SIG-M5 treated with dmso at 0.1 percent for 504 hours (cell line): ENCODE measurements around the gene DDX28.
"Not testable (repeated sequence)": the region's sequence is repeated elsewhere in the genome, so short reads cannot be mapped to it uniquely, and the experiment has no call there.

Experiments used
- DNase-seq: peaks from one replicate; lab custom pipeline; 2025; ENCODE audit not compliant: unreplicated experiment; lab: John Stamatoyannopoulos, UW

Gene DDX28

DNA sequence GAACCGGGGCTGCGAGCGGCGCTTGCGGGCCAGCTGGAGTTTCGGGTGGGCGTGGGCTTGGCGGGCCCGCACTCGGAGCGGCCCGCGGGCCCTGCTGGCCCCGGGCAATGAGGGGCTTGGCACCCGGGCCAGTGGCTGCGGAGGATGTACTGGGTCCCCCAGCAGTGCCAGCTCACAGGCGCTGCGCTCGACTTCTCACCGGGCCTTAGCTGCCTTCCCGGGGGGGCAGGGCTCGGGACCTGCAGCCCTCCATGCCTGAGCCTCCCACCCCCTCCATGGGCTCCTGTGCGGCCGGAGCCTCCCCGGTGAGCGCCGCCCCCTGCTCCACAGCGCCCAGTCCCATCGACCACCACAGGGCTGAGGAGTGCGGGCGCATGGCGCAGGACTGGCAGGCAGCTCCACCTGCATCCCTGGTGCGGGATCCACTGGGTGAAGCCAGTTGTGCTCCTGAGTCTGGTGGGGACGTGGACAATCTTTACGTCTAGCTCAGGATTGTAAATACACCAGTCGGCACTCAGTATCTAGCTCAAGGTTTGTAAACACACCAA is 24.7 kb downstream of the DDX28 start:
- not testable (repeated sequence) for DNase-seq

DNA sequence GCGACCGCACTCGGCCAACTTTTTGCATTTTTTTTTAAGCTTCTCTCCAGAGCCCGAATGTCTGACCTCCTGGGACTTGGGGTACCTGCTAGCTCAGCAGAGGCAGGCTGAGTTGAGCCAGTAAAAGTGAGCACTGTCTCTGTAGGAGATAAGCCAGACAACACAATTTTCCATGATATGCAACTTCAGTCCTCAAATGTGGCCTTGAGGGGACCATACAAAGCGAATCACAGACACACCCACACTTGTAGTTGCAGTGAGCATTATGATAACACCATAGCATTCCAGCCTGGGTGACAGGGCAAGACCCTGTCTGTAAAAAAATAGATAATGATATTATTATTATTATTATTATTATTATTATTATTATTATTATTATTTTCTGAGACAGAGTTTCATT is 26.4 kb downstream of the DDX28 start:
- no peak for DNase-seq

DNA sequence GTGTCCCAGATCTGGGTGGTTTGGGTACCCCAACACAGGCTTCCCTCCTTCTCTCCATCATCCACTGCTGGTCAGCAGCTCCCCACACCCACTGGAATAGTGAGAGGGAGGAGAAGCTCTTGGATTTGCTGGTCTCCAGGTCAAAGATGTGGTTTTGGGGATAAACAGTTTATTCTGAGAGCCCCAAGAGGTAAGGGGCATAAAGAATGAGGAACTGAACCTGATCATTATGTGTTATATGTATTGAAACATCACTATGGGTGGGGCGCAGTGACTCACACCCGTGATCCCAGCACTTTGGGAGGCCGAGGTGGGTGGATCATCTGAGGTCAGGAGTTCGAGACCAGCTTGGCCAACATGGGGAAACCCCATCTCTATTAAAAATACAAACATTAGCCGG is 27.6 kb downstream of the DDX28 start:
- DNase-seq, result peak; percentile 72

DNA sequence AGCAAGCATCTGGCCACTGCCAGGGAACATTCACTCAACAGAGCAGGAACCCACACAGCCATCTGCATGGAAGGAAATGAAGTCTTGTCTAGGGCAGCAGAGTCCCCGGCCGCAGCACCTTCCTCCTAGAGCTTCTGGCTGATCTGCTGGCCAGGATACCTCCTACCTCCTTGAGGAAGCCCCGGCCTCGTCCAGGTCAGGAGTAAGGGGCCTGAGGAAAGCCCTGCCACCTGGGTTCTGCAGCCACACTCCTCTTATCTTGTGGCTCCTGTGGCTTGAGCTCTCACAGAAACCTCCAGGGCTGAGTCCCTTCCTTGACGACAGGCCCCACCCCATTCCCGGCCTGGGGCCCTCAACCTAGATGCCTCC is 29.0 kb downstream of the DDX28 start:
- not testable (repeated sequence) for DNase-seq

DNA sequence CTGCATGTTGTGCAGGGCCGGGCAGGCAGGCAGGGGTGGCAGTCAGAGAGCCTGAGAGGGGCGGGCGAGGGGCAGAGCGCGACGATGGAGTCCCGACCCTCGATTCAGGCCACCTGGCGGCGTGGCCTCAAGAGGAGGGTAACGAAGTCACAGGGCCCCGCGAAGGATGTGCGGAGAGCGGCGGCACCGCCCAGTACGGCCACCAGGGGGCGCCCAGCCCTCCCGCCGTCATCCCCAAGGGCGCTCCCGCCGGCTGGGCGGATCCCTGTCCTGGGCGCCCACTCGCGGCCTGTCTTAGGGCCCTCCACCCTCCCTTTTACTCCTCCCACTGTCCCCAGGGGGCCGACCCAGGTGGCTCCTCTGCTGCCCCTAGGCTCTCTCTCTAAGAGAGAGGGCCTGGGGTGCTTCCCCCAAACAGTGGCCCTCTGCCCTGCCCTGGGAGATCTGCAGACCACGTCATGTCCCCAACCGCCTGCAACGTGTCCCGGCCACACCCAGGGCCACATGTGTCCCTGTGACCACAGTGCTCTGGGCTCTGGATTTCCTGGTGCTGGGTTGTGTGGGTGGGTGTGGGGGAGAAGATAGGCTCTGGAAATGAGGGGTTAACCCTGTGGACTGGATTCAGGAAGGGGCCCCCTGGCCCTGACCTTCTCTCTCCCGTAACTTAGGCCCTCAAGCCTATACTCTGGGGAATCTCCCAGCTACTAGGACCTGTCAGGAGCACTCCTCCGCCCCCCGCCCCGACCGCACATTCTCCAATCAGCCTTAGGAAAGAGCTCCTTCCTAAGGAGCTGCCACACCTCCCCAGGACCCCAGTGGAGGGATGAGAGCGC is 29.6 kb downstream of the DDX28 start:
- peak; percentile 56 for DNase-seq

DNA sequence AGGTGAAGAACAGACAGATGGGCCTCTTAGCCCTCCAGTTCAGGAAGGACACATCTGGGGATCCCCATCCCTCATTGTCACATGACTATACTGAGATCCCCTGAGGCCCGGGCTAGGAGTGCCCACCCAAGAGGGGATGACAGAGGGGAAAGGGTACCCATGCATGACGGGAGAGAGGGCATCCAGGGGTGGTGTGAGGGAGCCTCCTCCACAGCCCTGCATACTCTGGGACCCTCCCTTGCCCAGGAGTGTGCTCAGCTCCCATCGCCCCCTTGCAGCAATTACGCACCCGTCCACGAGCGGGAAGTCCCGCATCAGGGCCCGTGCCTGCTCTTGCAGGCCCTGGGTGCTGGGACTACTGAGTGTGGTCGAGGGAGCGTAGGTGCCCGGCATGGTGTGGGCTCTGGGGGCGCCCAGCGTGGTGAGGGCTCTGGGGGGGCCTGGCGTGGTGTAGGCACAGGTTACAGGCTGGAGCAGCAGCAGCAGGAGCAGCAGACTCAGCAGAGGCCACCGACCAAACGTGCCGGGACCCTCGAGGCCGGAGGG is 30.3 kb downstream of the DDX28 start:
- DNase-seq, result no peak

DNA sequence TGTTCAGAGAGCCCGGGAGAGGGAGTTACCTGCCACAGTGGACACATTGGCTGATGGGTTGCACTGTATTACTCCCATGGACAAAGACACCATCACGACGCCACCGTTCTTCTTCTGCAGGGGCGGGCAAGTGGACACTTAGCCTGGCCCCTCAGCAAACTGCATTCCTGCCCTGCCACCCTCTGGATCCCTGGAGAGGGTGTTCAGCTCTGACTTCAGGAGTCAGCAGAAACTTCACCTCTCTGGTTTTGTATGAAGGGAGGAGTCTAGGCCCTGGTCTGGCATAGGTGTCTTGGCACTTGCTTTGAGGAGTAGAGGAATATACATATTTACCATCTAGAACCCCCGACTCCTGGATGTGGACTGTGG is 33.0 kb downstream of the DDX28 start:
- DNase-seq, result no peak

DNA sequence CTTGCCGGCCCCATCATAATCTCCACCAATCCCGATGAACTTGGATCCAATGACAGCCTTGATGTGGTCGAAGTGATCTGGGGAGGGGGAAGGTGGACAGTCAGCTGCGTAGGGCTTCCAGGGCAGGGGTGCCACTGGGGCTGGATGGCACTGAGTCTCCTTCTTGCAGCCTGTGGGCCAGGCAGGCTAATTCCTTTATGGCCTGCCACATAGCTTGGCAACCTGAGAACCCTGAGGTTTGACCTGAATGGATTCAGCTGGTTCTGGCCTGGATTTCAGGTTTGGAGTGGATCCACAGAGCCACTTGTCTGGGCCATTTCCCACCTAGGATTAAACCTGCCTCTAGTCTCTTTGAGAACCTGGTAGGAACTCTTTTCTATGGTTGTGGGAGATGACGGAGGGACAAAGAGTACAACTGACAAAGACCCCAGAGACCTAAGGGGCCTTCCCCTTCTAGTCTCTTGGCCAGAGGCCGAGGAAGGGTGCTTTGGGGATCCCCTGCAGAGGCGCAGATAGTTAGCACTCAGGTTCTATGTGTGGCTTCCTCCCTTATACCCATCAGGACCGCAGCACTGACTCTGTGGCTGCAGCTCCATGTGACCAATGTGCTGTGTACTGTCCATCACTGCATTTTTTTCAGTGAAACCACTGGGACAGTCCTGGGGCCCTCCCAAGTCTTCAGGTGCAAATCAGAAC is 33.6 kb downstream of the DDX28 start:
- DNase-seq, result no peak

DNA sequence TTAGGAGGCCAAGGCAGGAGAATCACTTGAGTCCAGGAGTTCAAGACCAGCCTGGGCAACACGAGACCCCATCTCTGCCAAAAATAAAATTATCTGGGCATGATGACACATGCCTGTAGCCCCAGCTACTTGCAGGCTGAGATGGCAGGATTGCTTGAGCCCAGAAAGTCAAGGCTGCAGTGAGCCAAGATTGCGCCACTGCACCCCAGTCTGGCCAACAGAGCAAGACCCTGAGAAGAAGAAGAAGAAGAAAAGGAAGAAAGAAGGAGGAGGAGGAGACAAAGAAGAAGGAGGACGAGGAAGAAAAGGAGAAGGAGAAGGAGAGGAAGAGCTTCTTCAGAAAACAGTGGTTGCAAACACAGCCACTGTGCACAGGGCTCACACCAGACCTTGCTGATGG is 34.4 kb downstream of the DDX28 start:
- no peak for DNase-seq

DNA sequence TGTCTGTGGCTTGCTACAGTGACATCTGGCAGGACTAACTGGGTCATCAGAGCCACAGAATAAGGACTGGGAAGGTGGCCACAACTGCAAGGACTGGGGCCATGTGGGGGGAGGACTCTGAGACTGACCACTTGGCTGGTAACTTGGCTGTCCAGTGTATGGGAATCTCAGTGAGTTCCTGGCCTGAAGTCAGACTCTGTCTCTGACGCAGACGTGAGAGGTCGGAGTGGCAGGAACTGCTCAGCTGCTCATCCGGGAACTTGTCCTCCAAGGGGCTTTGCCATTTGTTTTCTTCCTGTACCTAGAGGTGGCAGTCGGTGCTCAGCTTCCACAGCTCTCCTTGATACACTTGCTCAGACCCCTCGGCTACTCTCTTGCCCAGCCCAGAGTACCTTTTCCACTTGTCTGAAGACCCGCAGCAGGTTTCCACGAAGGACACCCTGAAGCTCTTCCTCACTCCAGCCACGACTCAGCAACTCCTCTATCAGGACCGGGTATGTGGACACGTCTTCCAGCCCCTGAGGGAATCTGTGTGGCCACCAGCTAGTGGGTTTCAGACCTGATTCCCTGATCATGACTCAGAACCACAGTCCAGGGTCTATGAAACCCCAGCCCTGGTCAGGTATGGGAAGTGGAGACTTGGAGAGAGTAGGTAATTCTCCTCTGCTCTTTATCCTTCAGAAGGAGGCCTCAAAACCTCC is 35.4 kb downstream of the DDX28 start:
- no peak for DNase-seq

DNA sequence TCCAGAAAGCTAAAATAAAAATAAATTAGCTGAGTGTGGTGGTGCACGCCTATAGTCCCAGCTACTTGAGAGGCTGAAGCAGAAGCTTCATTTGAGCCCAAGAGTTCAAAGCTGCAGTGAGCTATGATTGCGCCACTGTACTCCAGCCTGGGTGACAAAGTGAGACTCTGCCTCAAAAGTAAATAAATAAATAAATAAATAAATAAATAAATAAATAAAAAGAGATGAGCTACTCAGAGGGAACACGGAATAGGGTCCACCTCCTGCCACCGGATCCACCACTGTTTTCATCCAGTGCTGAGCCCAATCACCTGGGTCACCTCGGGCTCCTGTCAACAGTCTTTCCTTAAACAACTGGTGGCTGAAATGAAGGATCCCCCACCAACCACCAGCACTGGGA is 36.1 kb downstream of the DDX28 start:
- no peak for DNase-seq

DNA sequence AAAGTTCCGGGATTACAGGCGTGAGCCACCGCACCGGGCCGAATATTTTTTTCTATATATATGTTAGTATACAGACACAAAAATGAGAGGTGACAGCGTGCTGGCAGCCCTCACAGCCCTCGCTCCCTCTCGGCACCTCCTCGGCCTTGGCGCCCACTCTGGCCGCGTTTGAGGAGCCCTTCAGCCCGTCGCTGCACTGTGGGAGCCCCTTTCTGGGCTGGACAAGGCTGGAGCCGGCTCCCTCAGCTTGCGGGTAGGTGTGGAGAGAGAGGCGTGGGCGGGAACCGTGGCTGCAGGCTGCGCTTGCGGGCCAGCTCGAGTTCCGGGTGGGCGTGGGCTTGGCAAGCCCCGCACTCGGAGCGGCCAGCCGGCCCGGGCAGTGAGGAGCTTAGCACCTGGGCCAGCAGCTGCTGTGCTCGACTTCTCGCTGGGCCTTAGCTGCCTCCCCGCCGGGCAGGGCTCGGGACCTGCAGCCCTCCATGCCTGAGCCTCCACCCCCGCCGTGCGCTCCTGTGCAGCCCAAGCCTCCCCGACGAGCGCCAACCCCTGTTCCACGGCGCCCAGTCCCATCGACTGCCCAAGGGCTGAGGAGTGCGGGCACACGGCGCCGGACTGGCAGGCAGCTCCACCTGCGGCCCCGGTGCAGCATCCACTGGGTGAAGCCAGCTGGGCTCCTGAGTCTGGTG is 40.9 kb downstream of the DDX28 start:
- DNase-seq, result no peak

DNA sequence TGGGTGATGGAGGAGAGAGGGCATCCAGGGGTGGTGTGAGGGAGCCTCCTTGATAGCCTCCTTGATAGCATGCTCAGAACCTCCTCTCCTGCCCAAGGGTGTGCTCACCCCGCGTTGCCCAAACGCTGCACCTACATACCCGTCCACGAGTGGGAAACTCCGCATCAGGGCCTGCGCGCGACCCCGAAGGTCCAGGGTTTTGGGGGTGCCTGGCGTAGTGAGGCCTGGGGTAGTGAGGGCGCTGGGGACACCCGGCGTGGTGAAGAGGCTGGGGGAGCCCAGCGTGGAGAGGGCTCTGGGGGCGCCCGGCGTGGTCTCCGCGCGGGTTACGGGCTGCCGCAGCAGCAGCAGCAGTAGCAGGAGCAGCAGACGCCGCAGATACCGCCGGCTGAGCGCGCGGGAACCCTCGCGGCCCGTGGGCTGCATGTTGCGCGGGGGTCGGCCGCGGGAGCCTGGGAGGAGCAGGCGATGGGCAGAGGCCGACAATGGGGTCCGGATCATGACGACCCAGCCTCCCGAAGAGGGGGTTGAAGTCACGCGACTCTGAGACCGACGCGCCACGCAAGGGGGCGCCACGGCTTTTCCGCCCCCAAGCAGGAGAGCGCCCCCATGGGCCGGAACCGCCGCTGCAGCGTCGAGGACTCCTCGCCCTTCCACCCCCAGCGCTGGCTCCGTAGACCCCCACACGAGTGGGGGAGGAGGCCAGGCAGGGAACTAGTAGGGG is 42.9 kb downstream of the DDX28 start, which contains the start of gene DPEP3:
DPEP3 (minus strand) TSS at position 545 of the 724 bp plus-strand sequence; CDS start at position 426, 119 bp downstream.
- DNase-seq, result no peak

DNA sequence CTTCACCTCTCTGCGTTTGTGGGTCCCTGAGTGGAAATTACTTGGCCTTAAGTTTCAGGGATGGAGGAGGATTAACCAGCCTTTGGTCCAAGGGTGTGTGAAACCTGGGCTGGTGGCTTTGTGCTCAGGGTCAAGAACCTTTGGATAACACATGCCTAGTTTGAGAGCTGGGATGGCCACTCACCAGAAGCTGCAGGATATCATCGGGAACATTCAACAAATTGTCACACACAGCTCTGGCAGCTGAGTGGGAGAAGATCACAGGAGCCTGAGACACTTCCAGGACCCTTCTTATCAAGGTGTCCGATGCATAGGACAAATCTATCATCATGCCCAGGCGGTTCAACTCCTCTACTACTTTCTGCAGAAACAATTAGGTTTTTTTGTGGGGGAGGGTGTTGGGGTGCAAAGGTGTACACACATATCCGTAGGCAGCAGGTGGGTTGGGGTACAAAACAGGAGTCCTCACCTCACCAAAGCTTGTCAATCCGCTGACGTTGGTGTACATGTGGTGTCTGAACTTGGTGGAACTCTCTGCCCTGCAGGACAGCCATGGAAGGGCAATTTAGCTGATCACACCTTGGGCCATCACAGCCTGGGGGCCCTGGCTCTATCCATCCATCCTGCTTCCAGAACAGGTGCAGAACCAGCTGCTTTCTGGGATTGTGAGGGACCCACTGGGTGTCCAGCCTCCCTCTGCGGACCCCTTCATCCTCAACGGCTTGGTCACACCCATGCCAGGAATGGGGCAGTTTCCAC is 45.4 kb downstream of the DDX28 start:
- DNase-seq, result no peak

DNA sequence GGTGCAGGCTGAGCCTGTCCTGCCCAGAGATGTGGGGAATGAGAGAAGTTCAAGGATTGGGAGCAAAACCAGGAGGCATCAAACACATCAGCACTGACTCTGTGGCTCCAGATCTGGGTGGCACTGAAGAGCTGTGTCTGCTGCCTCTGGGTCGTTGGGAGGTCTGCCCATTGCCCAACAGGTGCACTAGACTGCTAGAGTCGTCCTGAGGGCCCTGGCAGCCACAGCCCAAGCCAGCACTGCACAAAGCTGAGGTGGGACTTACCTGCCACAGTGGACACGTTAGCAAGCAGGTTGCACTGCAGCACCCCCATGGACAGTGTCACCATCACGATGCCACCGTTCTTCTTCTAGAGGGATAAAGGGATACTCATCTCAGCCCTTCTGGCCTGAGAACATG is 46.0 kb downstream of the DDX28 start:
- no peak for DNase-seq

DNA sequence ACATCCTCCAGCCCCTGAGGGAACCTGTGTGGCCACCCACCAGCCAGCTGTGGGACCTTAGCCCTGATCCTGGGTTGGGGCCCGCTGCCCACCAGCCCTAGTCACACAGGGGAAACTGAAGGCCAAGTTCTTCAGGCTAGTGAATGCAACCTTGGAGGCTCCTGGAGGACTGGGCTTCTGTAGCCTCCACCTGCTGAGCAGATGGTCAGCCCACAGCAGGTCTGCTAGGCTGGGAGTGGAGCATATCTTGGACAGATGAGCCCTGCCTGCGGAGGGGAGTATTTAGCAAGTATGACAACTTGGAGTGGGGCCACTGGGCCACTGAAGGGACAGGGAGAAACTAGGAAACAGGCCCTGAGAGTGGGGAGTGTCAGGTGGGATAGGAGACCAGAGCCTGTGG is 46.8 kb downstream of the DDX28 start:
- DNase-seq, result no peak

DNA sequence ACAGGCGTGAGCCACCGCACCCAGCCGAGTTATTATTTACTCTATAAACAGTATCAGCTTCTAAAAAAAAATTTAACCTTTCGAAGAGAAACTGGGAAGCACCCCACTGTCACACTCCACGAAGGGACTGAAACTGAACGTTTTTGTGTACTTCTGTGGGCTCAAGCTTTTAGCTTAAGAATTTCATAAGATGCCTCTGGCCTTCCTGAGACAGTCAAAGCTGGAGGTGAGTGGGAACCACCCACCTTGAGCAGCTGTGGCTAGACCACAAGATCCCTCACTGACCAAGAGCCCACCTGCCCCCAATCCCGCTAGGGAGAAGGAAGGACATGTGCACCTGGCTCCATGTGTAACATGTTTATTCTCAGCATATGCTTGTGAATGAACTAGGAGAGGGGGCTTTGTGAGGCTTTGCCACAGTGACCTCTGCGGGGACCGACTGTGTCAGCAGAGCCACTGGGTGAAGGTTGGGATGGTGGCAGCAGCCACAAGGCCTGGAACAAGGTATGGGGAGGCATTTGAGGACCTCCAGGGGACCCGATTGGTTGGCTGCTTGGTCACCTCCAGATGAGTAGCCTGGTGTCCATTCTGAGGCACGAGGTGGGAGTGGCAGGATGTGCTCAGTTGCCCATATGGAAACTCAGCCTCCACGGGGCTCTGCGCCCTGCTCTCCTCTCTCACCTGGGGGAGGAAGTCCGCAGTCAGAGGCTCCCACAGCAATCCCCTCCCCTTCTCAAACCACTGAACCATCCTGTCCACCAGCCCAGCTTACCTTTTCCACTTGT is 47.5 kb downstream of the DDX28 start:
- no peak for DNase-seq

DNA sequence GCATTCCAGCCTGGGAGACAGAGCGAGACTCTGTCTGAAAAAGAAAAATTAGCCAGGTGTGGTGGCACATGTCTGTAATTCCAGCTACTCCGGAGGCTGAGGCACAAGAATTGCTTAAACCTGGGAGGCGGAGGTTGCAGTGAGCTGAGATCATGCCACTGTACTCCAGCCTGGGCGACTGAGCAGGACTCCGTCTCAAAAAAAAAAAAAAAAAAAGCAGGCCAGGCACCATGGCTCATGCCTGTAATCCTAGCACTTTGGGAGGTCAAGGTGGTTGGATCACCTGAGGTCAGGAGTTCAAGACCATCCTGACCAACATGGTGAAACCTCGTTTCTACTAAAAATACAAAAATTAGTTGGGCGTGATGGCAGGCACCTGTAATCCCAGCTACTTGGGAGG is 50.7 kb downstream of the DDX28 start:
- DNase-seq, result not testable (repeated sequence)

DNA sequence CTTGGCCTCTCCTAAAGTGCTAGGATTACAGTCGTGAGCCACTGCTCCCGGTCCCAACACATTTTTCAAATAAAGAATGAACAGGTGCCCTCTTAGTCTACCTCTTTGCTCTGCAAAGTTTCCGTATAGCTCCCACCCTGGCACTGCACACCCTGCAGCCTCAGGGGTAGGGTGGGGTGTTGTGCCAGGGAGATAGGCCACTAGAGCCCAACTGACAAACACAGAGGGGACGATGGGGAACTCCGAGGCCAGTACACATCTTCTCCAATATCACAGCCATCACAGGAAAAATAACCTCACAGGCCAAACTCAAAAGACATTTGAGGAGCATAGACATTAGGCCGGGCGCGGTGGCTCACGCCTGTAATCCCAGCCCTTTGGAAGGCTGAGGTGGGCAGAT is 51.9 kb downstream of the DDX28 start:
- no peak for DNase-seq
